ENCODE results near the gene RAD51D. TPM values are rescaled to one million over a fixed set of nuclear protein-coding genes. Genes with fewer than 3 reads are reported as not detected.
A peak's percentile ranks its signal among the peaks of the same experiment; 100 is the strongest.

RAD51D gene
- total RNA-seq, 1 donor from 2014 or later, result 14.8 TPM

DNA sequence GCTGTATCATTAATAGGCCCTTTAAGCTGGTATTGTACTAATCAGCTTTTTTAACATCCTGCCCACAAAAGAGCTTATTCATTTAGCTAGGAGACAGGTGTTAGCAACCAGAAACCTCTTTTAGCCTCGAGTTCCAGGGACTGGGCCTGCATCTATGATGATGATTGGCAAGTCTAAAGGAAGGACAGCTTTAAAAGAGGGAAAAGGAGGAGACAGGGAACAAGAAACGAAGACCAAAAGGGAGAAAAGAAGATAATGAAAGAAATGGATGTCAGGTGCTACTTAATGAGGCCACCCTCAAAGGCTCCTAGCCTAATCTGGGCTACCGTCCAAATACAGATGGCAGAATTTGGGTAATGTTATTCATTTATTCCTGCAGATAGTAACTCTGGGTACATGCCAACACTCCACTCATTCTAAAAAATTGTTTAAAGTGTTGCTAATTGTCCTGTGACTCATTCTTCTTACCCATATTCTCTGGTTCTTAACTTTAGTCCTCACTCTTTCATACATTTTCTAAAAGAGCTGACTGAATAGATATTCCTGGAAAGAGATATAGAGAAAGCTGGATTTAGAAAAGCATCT is 37.5 kb downstream of the RAD51D start:
- Mint-ChIP-seq H3K4me1 (ENCODE audit: unreplicated experiment) (peaks cover 31% of the 10 kb centered on the region), H3K4me3 (ENCODE audit: unreplicated experiment) (no peak overlapping the region), H3K27me3 (ENCODE audit: unreplicated experiment) (no peaks in the 10 kb centered on the region), H3K36me3 (ENCODE audit: unreplicated experiment) (peaks cover 2% of the 10 kb centered on the region), H3K27ac (ENCODE audit: unreplicated experiment) (peak overlapping the region; percentile 39), H3K9me3 (ENCODE audit: unreplicated experiment) (no peaks in the 10 kb centered on the region)
- TF ChIP-seq, protein P1, sequence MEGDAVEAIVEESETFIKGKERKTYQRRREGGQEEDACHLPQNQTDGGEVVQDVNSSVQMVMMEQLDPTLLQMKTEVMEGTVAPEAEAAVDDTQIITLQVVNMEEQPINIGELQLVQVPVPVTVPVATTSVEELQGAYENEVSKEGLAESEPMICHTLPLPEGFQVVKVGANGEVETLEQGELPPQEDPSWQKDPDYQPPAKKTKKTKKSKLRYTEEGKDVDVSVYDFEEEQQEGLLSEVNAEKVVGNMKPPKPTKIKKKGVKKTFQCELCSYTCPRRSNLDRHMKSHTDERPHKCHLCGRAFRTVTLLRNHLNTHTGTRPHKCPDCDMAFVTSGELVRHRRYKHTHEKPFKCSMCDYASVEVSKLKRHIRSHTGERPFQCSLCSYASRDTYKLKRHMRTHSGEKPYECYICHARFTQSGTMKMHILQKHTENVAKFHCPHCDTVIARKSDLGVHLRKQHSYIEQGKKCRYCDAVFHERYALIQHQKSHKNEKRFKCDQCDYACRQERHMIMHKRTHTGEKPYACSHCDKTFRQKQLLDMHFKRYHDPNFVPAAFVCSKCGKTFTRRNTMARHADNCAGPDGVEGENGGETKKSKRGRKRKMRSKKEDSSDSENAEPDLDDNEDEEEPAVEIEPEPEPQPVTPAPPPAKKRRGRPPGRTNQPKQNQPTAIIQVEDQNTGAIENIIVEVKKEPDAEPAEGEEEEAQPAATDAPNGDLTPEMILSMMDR (IDR thresholded peaks at IDR 0.05), result no peak
- no peak for DNase-seq (ENCODE audit: extremely low spot score, unreplicated experiment)

DNA sequence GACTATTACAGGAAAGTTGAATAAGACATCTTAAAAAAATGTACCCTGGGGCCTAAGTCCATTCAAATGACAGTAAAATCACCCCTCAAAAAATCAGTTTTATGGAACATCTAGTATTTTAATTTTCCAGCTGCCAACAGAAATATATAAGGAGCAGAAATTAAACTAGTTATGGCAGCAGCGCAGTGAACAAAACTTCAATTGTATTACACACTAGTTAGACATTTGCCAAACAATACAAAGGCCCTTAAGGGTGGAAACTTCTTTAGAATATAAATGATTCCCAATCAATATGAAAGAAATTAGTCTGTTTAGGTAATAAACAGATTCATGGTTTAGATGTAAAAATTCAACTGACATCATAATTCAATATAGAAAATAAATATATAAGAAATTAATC is 38.0 kb downstream of the RAD51D start:
- H3K9me3 Mint-ChIP-seq (ENCODE audit: unreplicated experiment), result no peaks in the 10 kb centered on the region
- peaks cover 2% of the 10 kb centered on the region for H3K36me3 Mint-ChIP-seq (ENCODE audit: unreplicated experiment)
- no peak overlapping the region for H3K4me3 Mint-ChIP-seq (ENCODE audit: unreplicated experiment)
- no peaks in the 10 kb centered on the region for H3K27me3 Mint-ChIP-seq (ENCODE audit: unreplicated experiment)
- DNase-seq (ENCODE audit: extremely low spot score, unreplicated experiment), result no peak
- H3K27ac Mint-ChIP-seq (ENCODE audit: unreplicated experiment), result no peak overlapping the region
- TF ChIP-seq, protein P1 (IDR thresholded peaks at IDR 0.05), result no peak
- H3K4me1 Mint-ChIP-seq (ENCODE audit: unreplicated experiment), result peaks cover 26% of the 10 kb centered on the region

DNA sequence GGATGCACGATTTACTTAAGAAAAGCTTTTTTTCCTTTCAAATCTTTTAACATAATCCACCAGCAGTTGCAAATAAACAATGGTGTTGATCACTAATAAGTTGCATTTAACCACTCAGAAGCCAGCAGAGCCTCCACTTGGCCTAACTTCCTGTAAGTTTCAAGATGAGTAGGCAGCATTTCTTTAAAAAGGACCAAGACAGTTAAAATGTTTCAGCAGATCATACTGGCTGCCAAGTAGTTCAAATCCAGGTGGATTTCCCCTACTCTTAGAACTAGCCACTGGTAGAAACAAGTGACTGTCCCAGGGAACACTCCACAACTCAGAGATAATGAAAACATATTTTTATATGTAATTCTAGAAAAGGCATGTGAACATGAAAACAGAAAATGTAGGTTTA is 39.1 kb downstream of the RAD51D start:
- no peaks in the 10 kb centered on the region for H3K27me3 Mint-ChIP-seq (ENCODE audit: unreplicated experiment)
- no peak overlapping the region for H3K4me3 Mint-ChIP-seq (ENCODE audit: unreplicated experiment)
- H3K9me3 Mint-ChIP-seq (ENCODE audit: unreplicated experiment), result no peaks in the 10 kb centered on the region
- no peak for DNase-seq (ENCODE audit: extremely low spot score, unreplicated experiment)
- peaks cover 2% of the 10 kb centered on the region for H3K36me3 Mint-ChIP-seq (ENCODE audit: unreplicated experiment)
- TF ChIP-seq, protein P1 (IDR thresholded peaks at IDR 0.05), result no peak
- no peak overlapping the region for H3K27ac Mint-ChIP-seq (ENCODE audit: unreplicated experiment)
- peaks cover 24% of the 10 kb centered on the region for H3K4me1 Mint-ChIP-seq (ENCODE audit: unreplicated experiment)

DNA sequence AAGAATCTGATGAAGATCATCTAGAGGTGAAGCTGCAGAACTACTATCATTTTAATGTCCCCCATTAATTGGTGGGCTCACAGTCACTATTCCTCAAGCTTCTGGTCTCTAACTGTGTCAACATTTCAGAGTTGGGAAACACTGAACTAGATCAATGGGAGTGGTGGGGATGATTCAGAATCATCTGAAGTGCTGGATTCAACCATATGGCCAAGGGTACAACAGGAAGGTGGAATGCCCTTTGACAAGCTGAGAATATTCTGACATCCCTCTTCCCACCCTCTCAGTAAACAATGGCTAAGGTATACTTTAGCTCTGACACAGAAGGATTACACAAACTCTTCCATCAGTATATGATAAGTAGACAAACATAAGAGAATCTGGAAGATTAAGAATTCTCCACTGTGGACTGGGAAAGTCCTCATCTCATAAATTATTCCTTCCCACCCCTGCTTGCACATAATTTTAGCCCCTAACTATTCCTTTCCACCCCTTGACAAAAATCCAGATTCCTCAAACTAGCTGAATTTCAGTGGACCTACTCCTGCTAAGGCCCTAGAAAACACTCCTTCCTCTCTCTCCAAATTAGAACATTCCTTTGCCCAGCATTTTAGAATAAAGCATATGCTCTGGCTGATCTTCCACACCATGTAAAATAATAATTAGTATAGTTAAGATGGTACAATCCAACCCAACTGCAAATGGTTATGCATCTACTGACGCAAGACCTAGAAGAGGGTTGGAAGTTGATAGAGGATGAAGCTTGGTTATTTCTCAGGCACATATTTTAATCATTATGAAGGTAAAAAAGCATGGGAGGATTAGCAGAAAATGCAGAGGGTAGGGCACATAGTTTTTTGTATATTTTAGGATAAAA is 39.9 kb downstream of the RAD51D start:
- DNase-seq (ENCODE audit: extremely low spot score, unreplicated experiment), result no peak
- H3K27me3 Mint-ChIP-seq (ENCODE audit: unreplicated experiment), result no peaks in the 10 kb centered on the region
- H3K4me1 Mint-ChIP-seq (ENCODE audit: unreplicated experiment), result peaks cover 28% of the 10 kb centered on the region

DNA sequence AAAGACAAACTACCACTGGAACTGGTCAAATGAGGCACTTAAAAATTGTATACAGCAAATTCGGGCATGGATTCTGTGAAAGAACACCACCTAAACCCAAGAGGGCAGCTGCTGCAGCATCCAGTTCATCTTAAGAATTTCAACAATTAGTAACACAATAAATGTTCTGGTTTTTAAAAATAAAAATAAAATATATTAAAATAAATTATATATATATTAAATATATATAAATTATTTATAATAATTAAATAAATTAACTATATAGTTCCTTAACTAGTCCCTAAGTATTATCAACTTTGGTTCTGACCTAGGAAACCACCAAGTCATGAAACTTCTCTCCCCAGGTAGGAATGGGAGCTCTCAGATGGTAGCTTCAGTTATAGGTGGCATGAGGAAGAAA is 42.8 kb downstream of the RAD51D start:
- Mint-ChIP-seq H3K36me3 (ENCODE audit: unreplicated experiment) (peaks cover 2% of the 10 kb centered on the region), H3K4me3 (ENCODE audit: unreplicated experiment) (no peak overlapping the region), H3K27me3 (ENCODE audit: unreplicated experiment) (no peaks in the 10 kb centered on the region), H3K9me3 (ENCODE audit: unreplicated experiment) (no peaks in the 10 kb centered on the region), H3K27ac (ENCODE audit: unreplicated experiment) (no peak overlapping the region), H3K4me1 (ENCODE audit: unreplicated experiment) (peaks cover 24% of the 10 kb centered on the region)
- TF ChIP-seq, protein P1 (IDR thresholded peaks at IDR 0.05), result no peak
- no peak for DNase-seq (ENCODE audit: extremely low spot score, unreplicated experiment)

More for the DNA sequence above, 39.9 kb downstream of the RAD51D start:
- Mint-ChIP-seq H3K36me3 (ENCODE audit: unreplicated experiment) (peaks cover 2% of the 10 kb centered on the region), H3K4me3 (ENCODE audit: unreplicated experiment) (no peak overlapping the region), H3K27ac (ENCODE audit: unreplicated experiment) (no peak overlapping the region), H3K9me3 (ENCODE audit: unreplicated experiment) (no peaks in the 10 kb centered on the region)
- TF ChIP-seq, protein P1 (IDR thresholded peaks at IDR 0.05), result no peak

All from osteocyte (in vitro differentiated cells).